Mesenchymal stem cell (in vitro differentiated cells and primary cell): Measurements from ENCODE around the gene ZFYVE28.

ENCODE experiments used
- DNase-seq: peaks from one replicate; pipeline ENCODE4 v3.0.0-alpha.2; 2013
- H2AFZ ChIP-seq: one replicate; pipeline ENCODE4 v1.6.1; 2013; ENCODE audit warnings: low read depth, mild to moderate bottlenecking, control low read depth, inconsistent platforms, low read length, moderate library complexity
- H2AK5ac ChIP-seq: 2 replicates; pipeline ENCODE4 v1.6.1; 2013; ENCODE audit warnings: low read length, moderate library complexity, mild to moderate bottlenecking, inconsistent platforms; ENCODE audit not compliant: severe bottlenecking
- H2BK120ac ChIP-seq: one replicate; pipeline ENCODE4 v1.6.1; 2013; ENCODE audit warnings: low read depth, mild to moderate bottlenecking, inconsistent platforms, low read length, moderate library complexity
- H2BK12ac ChIP-seq, 2 experiments: one replicate each; pipeline ENCODE4 v1.6.1; 2013; ENCODE audit warnings: inconsistent platforms in 2 of 2, low read length in 2 of 2, mild to moderate bottlenecking in 2 of 2, moderate library complexity in 2 of 2, control low read depth in 1 of 2
- H2BK15ac ChIP-seq: one replicate; pipeline ENCODE4 v1.6.1; 2013; ENCODE audit warnings: mild to moderate bottlenecking, low read depth, inconsistent platforms; ENCODE audit not compliant: poor library complexity, severe bottlenecking
- H2BK5ac ChIP-seq: 2 replicates; pipeline ENCODE4 v1.6.1; 2013; ENCODE audit warnings: low read depth, mild to moderate bottlenecking, low read length, control low read depth, inconsistent platforms; ENCODE audit not compliant: poor library complexity, severe bottlenecking
- H3K14ac ChIP-seq, 2 experiments: one replicate each; pipeline ENCODE4 v1.6.1; 2013; ENCODE audit warnings: inconsistent platforms in 2 of 2, low read length in 2 of 2, control low read depth in 1 of 2, mild to moderate bottlenecking in 1 of 2, moderate library complexity in 1 of 2
- H3K18ac ChIP-seq, 2 experiments: one replicate each; pipeline ENCODE4 v1.6.1; 2013; ENCODE audit warnings: inconsistent platforms in 2 of 2, low read length in 2 of 2, control low read depth in 1 of 2, low read depth in 1 of 2, mild to moderate bottlenecking in 1 of 2
- H3K23ac ChIP-seq, 2 experiments: one replicate each; pipeline ENCODE4 v1.6.1; 2013; ENCODE audit warnings: inconsistent platforms in 2 of 2, low read length in 2 of 2, mild to moderate bottlenecking in 2 of 2, moderate library complexity in 2 of 2, control low read depth in 1 of 2
- H3K27ac ChIP-seq: 2 replicates; pipeline ENCODE4 v1.5.1; 2013; ENCODE audit warnings: mild to moderate bottlenecking, moderate library complexity, low read length, control low read depth, inconsistent platforms; ENCODE audit not compliant: poor library complexity, severe bottlenecking
- H3K27me3 ChIP-seq, 2 experiments: 2 replicates each; pipeline versions ENCODE4 v1.6.1 to v1.7.0; 2013; ENCODE audit warnings: low read length in 2 of 2, mild to moderate bottlenecking in 2 of 2, moderate library complexity in 2 of 2, control low read depth in 1 of 2, inconsistent platforms in 1 of 2; ENCODE audit not compliant: control insufficient read depth in 1 of 2, insufficient read depth in 1 of 2
- H3K36me3 ChIP-seq, 2 experiments: 2 replicates each; pipeline versions ENCODE4 v1.6.1 to v1.7.0; 2013; ENCODE audit warnings: low read length in 2 of 2, control low read depth in 1 of 2, inconsistent platforms in 1 of 2, low read depth in 1 of 2, mild to moderate bottlenecking in 1 of 2; ENCODE audit not compliant: insufficient read depth in 2 of 2, control insufficient read depth in 1 of 2
- H3K4ac ChIP-seq, 2 experiments: one replicate each; pipeline ENCODE4 v1.6.1; 2013; ENCODE audit warnings: inconsistent platforms in 2 of 2, low read length in 2 of 2, mild to moderate bottlenecking in 2 of 2, moderate library complexity in 2 of 2, control low read depth in 1 of 2, low read depth in 1 of 2
- H3K4me1 ChIP-seq: 2 replicates; pipeline ENCODE4 v1.6.1; 2013; ENCODE audit warnings: low read depth, low read length, control low read depth; ENCODE audit not compliant: control insufficient read depth, insufficient read depth
- H3K4me2 ChIP-seq: 2 replicates; pipeline ENCODE4 v1.6.1; 2013; ENCODE audit warnings: low read length, mild to moderate bottlenecking, inconsistent platforms; ENCODE audit not compliant: poor library complexity, severe bottlenecking
- H3K4me3 ChIP-seq, 2 experiments: 2 replicates each; pipeline versions ENCODE4 v1.5.1 to v1.7.0; 2013; ENCODE audit warnings: low read length in 2 of 2, mild to moderate bottlenecking in 2 of 2, control low read depth in 1 of 2, low read depth in 1 of 2; ENCODE audit not compliant: insufficient read depth in 1 of 2
- H3K79me1 ChIP-seq: replicated peaks from 2 replicates; pipeline ENCODE4 v1.6.1; 2013; ENCODE audit warnings: mild to moderate bottlenecking, control low read depth, low read length, inconsistent platforms; ENCODE audit not compliant: poor library complexity, severe bottlenecking
- H3K9ac ChIP-seq: 2 replicates; pipeline ENCODE4 v1.7.0; 2013; ENCODE audit warnings: mild to moderate bottlenecking, low read length, moderate library complexity
- H3K9me3 ChIP-seq: 2 replicates; pipeline ENCODE4 v1.7.0; 2013; ENCODE audit warnings: mild to moderate bottlenecking, low read length; ENCODE audit not compliant: control insufficient read depth
- H4K8ac ChIP-seq: one replicate; pipeline ENCODE4 v1.6.1; 2013; ENCODE audit warnings: inconsistent platforms, mild to moderate bottlenecking, low read length, moderate library complexity
- H4K91ac ChIP-seq: one replicate; pipeline ENCODE4 v1.6.1; 2013; ENCODE audit warnings: mild to moderate bottlenecking, low read length, inconsistent platforms
- WGBS: methylation state at CpG from one replicate; pipeline ENCODE4 v1.1.7; 2013; ENCODE audit warnings: mixed read lengths; 5-methylcytosine and 5-hydroxymethylcytosine counted together

Gene ZFYVE28

DNA sequence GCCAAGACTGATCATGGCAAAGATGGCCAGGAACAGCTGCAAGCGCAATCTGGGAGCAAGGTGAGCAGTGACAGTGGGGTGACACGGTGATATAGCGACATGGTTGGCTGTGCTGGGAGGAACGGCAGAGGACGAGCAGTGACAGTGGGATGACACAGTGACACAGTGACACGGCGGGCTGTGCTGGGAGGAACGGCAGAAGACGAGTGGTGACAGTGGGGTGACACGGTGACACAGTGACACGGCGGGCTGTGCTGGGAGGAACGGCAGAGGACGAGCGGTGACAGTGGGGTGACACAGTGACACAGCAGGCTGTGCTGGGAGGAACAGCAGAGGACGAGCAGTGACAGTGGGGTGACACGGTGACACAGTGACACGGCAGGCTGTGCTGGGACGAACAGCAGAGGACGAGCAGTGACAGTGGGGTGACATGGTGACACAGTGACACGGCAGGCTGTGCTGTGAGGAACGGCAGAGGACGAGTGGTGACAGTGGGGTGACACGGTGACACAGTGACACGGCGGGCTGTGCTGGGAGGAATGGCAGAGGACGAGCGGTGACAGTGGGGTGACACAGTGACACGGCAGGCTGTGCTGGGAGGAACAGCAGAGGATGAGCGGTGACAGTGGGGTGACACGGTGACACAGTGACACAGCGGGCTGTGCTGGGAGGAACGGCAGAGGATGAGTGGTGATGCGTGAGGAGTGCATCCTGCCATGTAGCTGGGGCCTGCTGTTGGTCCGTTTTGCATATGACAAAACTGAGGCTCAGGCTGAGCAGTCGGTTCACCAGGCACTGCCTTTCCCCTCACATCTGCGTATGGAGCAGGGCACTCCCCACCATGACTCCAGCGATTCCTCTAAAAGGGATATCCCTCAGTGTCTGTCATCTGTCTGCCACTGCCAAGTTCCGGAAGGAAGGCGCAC, 120.6 kb downstream of the ZFYVE28 start:
- Histone ChIP-seq H4K8ac (no peak overlapping the region), H3K9me3 (peaks cover 8% of the 10 kb centered on the region), H3K36me3 (peaks cover 0 to 58% of the 10 kb centered on the region in 2 experiments), H2AFZ (no peak overlapping the region), H2BK120ac (no peak overlapping the region), H3K18ac (no peak overlapping the region), H3K4ac (no peak overlapping the region), H3K4me3 (no peak overlapping the region), H3K27me3 (no peaks in the 10 kb centered on the region), H3K27ac (no peak overlapping the region), H2BK15ac (no peak overlapping the region), H3K4me1 (no peaks in the 10 kb centered on the region), H3K23ac (no peak overlapping the region), H2AK5ac (no peak overlapping the region), H3K9ac (no peak overlapping the region), H2BK5ac (no peak overlapping the region), H3K14ac (peak overlapping the region in 1 of 2 experiments; percentile 64), H2BK12ac (no peak overlapping the region), H4K91ac (no peak overlapping the region), H3K4me2 (no peak overlapping the region), H3K79me1 (peaks cover 30% of the 10 kb centered on the region)
- DNase-seq, result no peak
- WGBS, result 89% methylated on average over 39 of the region's 40 CpGs

- Histone ChIP-seq H3K9ac (no peak overlapping the region), H3K4me1 (peaks cover 3% of the 10 kb centered on the region), H3K4ac (no peak overlapping the region), H2BK120ac (no peak overlapping the region), H3K4me2 (no peak overlapping the region), H3K4me3 (no peak overlapping the region), H3K18ac (no peak overlapping the region), H2AFZ (no peak overlapping the region), H3K23ac (no peak overlapping the region), H3K36me3 (peaks cover 0 to 55% of the 10 kb centered on the region in 2 experiments), H4K8ac (no peak overlapping the region), H3K79me1 (peaks cover 34% of the 10 kb centered on the region), H3K14ac (peak overlapping the region in 1 of 2 experiments; percentile 13), H4K91ac (no peak overlapping the region), H2BK5ac (no peak overlapping the region), H3K9me3 (no peaks in the 10 kb centered on the region), H2BK15ac (no peak overlapping the region), H3K27me3 (no peaks in the 10 kb centered on the region), H2AK5ac (no peak overlapping the region), H2BK12ac (no peak overlapping the region), H3K27ac (no peak overlapping the region)
- no peak for DNase-seq
- WGBS, result 88% methylated on average over 34 of the region's 37 CpGs
These were observed 121.5 kb downstream of the ZFYVE28 start for GRCh38 chr4:2296631-2297601.

DNA sequence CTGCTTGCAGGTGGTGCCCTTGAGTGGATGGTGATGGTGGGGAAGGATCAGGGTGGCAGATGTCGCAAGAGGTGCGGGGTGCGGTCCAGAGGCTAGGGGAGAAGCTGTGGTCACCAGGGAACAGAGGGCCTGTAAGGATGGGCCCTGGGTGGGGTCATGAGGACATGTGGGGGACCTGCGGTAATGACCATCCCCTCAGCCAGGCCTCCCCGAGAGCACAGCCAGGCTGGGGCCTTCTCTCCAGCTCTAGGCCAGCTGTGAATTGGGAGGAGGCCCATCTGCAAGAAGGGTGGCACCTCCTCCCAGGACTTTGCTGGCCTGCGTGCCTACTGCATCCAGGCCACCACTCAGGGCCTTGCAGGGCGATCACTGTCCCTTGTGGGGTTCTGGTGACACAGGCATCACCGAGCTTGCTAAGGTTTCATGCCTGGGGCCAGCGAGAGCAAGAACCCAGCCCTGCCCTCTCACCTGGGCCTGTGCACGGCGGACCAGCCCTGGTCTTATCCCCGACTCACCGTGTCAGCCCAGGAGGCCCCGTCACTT, 122.5 kb downstream of the ZFYVE28 start:
- Histone ChIP-seq H2BK12ac (no peak overlapping the region), H2AFZ (no peak overlapping the region), H3K4ac (no peak overlapping the region), H2AK5ac (no peak overlapping the region), H3K27me3 (no peaks in the 10 kb centered on the region), H4K91ac (no peak overlapping the region), H3K27ac (no peak overlapping the region), H3K9me3 (no peaks in the 10 kb centered on the region), H3K4me2 (no peak overlapping the region), H3K36me3 (peaks cover 0 to 55% of the 10 kb centered on the region in 2 experiments), H2BK5ac (no peak overlapping the region), H2BK120ac (no peak overlapping the region), H4K8ac (no peak overlapping the region), H3K18ac (no peak overlapping the region), H3K9ac (no peak overlapping the region), H3K79me1 (peaks cover 41% of the 10 kb centered on the region), H3K4me1 (peaks cover 5% of the 10 kb centered on the region), H3K14ac (no peak overlapping the region), H2BK15ac (no peak overlapping the region), H3K23ac (no peak overlapping the region), H3K4me3 (no peak overlapping the region)
- WGBS, result 96% methylated on average over 14 of the region's 14 CpGs
- no peak for DNase-seq
